ENCODE data around the gene DMPK. TPM values are rescaled to one million over a fixed set of nuclear protein-coding genes. Genes with fewer than 3 reads are reported as not detected.

DMPK gene
- total RNA-seq, 1 experiment from 2014 or later = 119 TPM

DNA sequence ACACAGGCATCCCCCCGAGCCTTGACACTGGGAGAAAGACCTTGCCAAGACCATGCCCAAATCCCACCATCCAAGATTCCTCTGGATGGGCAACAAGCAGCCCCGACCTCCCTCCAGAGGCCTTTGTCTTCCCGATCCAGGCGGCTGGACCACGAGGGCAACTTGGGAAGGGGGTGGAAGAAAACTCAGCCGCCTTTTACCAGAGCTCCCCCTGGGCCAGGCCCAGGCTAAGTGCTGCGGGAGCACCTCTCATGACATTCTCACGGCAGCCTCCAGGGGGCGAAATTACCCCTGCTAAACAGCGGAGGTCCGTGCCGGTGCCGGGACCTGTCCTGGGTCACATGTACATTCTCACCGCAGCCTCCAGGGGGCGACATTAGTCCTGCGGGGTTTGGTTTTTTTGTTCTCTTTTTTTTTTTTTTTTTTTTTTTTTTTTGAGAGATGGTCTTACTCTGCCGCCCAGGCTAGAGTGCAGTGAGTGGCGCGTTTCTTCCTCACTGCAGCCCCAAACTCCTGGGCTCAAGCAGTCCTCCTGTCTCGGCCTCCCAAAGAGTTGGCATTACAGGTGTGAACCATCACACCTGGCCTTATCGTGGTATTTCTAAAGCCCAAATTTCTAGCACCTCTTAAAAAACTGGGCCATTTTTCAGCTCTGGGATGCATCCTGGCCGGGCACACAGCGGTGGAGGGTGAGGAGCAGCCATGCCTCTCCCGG lies 34.9 kb upstream of the DMPK start:
- Histone ChIP-seq H3K36me3 (ENCODE audit: control insufficient read depth, insufficient read depth, low read length) (no peaks in the 10 kb centered on the region), H3K27me3 (ENCODE audit: control insufficient read depth, insufficient read depth, low read length) (no peaks in the 10 kb centered on the region), H3K9me3 (ENCODE audit: control insufficient read depth, insufficient read depth, low read depth, low read length) (no peaks in the 10 kb centered on the region), H3K4me3 (ENCODE audit: low read depth in 2 of 2, low read length in 2 of 2) (no peak overlapping the region), H3K27ac (ENCODE audit: low read length) (no peak overlapping the region), H3K4me1 (ENCODE audit: control insufficient read depth, insufficient read depth, low read length) (no peaks in the 10 kb centered on the region)
- peak; percentile 90 for ATAC-seq
- no TSS peak for BruUV-seq (replicated peaks)
- CTCF ChIA-PET = interaction anchor here (0.6 to 1.5 kb wide), 12 partner anchors 9 to 577 kb away, joined by 3 to 7 read pairs (median 4); partner anchors contain the start of genes QPCTL and SNRPD2
- in situ Hi-C loops (cut with HindIII; ENCODE audit: low pct_unique_long_range_greater_than_20kb, low sequenced_read_pairs) = no loop called here
- POLR2A ChIA-PET = interaction anchor here (0.5 kb wide), 2 partner anchors 43 to 1081 kb away, joined by 3 to 6 read pairs; no protein-coding TSS in a partner anchor
- TF ChIP-seq TCF7L2 (IDR thresholded peaks at IDR 0.05; ENCODE audit: low read depth, low read length) (no peak), SIN3A (IDR thresholded peaks at IDR 0.05; ENCODE audit: borderline replicate concordance, insufficient read depth, low read depth, low read length) (no peak), POLR2AphosphoS5 (IDR thresholded peaks at IDR 0.05; ENCODE audit: low read depth, low read length) (peak; percentile 39; the same call in 1 of the 2 replicates)
- TF ChIP-seq, protein P1, sequence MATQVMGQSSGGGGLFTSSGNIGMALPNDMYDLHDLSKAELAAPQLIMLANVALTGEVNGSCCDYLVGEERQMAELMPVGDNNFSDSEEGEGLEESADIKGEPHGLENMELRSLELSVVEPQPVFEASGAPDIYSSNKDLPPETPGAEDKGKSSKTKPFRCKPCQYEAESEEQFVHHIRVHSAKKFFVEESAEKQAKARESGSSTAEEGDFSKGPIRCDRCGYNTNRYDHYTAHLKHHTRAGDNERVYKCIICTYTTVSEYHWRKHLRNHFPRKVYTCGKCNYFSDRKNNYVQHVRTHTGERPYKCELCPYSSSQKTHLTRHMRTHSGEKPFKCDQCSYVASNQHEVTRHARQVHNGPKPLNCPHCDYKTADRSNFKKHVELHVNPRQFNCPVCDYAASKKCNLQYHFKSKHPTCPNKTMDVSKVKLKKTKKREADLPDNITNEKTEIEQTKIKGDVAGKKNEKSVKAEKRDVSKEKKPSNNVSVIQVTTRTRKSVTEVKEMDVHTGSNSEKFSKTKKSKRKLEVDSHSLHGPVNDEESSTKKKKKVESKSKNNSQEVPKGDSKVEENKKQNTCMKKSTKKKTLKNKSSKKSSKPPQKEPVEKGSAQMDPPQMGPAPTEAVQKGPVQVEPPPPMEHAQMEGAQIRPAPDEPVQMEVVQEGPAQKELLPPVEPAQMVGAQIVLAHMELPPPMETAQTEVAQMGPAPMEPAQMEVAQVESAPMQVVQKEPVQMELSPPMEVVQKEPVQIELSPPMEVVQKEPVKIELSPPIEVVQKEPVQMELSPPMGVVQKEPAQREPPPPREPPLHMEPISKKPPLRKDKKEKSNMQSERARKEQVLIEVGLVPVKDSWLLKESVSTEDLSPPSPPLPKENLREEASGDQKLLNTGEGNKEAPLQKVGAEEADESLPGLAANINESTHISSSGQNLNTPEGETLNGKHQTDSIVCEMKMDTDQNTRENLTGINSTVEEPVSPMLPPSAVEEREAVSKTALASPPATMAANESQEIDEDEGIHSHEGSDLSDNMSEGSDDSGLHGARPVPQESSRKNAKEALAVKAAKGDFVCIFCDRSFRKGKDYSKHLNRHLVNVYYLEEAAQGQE (IDR thresholded peaks at IDR 0.05; ENCODE audit: insufficient read depth in 1 of 2, low read depth in 2 of 2, low read length in 1 of 2) = no peak
- TF ChIP-seq, protein P2, sequence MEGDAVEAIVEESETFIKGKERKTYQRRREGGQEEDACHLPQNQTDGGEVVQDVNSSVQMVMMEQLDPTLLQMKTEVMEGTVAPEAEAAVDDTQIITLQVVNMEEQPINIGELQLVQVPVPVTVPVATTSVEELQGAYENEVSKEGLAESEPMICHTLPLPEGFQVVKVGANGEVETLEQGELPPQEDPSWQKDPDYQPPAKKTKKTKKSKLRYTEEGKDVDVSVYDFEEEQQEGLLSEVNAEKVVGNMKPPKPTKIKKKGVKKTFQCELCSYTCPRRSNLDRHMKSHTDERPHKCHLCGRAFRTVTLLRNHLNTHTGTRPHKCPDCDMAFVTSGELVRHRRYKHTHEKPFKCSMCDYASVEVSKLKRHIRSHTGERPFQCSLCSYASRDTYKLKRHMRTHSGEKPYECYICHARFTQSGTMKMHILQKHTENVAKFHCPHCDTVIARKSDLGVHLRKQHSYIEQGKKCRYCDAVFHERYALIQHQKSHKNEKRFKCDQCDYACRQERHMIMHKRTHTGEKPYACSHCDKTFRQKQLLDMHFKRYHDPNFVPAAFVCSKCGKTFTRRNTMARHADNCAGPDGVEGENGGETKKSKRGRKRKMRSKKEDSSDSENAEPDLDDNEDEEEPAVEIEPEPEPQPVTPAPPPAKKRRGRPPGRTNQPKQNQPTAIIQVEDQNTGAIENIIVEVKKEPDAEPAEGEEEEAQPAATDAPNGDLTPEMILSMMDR (IDR thresholded peaks at IDR 0.05) = peak; percentile 98
- intact Hi-C loops (cut with micrococcal nuclease; ENCODE audit: unreplicated experiment) = no loop called here
- DNase-seq (ENCODE audit: low read depth, low spot score) = peak; percentile 67

DNA sequence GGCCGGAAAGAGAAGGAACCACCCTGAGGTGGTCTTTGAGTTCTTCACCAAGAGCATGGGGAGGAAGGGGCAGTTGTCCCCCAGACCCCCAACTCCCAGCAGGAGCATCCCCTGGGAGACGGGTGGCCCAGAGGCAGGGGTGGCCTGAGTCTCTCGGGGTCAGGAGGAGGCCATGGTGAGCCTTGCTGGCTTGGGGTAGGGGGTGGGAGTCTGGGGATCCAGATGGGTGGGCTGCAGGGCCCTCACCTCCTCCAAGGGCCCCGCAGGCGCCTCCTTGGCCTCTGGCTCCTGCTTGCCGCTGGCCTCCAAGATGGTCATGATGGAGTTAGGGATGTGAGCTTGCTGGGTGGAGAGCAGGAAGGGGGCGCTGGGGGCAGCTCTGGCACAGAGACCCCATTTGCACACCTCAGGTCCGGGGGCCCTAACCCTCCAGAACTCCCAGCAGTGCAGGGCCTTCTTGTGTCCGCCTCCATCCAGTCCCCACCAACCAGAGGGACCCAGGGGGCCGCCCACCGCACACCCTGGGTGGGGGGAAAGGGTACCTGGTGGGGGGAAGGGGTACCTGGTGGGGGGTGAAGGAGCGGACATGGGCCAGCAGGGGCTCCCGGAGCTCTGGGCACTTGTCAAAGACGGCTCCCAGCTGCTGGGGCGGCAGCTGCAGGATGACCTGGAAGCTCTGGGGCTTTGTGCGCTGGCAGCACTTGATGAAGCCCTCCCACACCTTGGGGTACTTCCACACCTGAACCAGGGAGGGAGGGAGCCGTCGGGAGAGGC lies 34.1 kb upstream of the DMPK start:
- ChIA-PET CTCF (interaction anchor here (0.6 to 1.5 kb wide), 12 partner anchors 8 to 578 kb away, joined by 3 to 7 read pairs (median 4); partner anchors contain the start of genes QPCTL and SNRPD2), POLR2A (interaction anchor here (0.5 kb wide), 1 partner anchor 42 kb away, joined by 6 read pairs; no protein-coding TSS in a partner anchor)
- no peak overlapping the region for H3K4me3 ChIP-seq (ENCODE audit: low read depth in 2 of 2, low read length in 2 of 2)
- intact Hi-C loops (cut with micrococcal nuclease; ENCODE audit: unreplicated experiment) (no loop called here), in situ Hi-C loops (cut with HindIII; ENCODE audit: low pct_unique_long_range_greater_than_20kb, low sequenced_read_pairs) (no loop called here)
- DNase-seq (ENCODE audit: low read depth, low spot score) (no peak), ATAC-seq (0 out of 2 replicates have a peak, but pooled peaks have one; percentile 2)
- no peaks in the 10 kb centered on the region for H3K4me1 ChIP-seq (ENCODE audit: control insufficient read depth, insufficient read depth, low read length)
- TF ChIP-seq TCF7L2 (IDR thresholded peaks at IDR 0.05; ENCODE audit: low read depth, low read length) (no peak), SIN3A (IDR thresholded peaks at IDR 0.05; ENCODE audit: borderline replicate concordance, insufficient read depth, low read depth, low read length) (no peak)
- TF ChIP-seq, protein P1 (IDR thresholded peaks at IDR 0.05; ENCODE audit: insufficient read depth in 1 of 2, low read depth in 2 of 2, low read length in 1 of 2) = no peak
- TF ChIP-seq, protein P2 (IDR thresholded peaks at IDR 0.05) = no peak
- H3K27ac ChIP-seq (ENCODE audit: low read length) = no peak overlapping the region
- H3K36me3 ChIP-seq (ENCODE audit: control insufficient read depth, insufficient read depth, low read length) = no peaks in the 10 kb centered on the region
- no peaks in the 10 kb centered on the region for H3K9me3 ChIP-seq (ENCODE audit: control insufficient read depth, insufficient read depth, low read depth, low read length)
- no TSS peak for BruUV-seq (replicated peaks)
- no peaks in the 10 kb centered on the region for H3K27me3 ChIP-seq (ENCODE audit: control insufficient read depth, insufficient read depth, low read length)
